ENCODE measurements around the gene OGT. TPM values are rescaled to one million over a fixed set of nuclear protein-coding genes. Genes with fewer than 3 reads are reported as not detected.
A peak's percentile ranks its signal among the peaks of the same experiment; 100 is the strongest.
"Not testable (repeated sequence)": the region's sequence is repeated elsewhere in the genome, so short reads cannot be mapped to it uniquely, and the experiment has no call there.

The OGT gene
- total RNA-seq, 1 donor from 2014 or later = 272 TPM

DNA sequence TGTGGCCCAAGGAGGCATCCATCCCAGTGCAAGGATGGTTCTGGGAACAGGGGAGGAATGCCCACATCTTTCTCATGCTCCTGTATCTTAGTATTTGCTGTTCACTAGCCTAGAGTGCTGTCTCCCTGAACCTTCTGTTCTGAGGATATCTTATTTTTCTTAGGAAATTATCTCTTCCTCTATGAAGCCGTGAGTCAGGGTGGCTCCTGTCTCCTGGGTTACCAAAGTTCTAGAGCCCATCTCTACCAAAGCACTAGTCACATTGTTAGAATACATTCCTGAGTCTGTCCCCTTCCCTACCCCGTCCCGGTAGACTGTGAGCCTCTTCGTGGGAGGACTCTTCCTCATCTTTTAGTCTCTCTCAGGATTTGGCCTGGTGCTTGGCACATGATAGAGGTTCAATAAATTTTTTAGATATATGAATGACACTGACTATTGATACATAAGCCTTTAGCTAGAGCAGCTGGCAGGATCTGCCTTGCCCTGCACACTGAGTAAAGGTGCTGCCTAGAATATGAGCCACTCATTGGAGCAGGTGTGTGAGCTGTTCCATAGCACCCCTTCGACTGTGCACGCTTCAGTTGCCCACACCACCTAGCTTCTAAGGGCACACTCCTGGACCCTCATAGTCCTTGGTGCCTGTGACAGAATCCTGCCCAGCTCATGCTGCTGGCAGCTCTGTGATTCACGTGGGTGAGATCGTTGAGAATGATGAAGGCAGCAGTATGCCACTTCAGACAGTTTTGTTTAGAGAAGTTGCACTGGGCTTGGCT lies 72.1 kb downstream of the OGT start:
- intact Hi-C loops (cut with micrococcal nuclease) = no loop called here
- Mint-ChIP-seq H3K27ac (no peak overlapping the region), H3K4me1 (peaks cover 29% of the 10 kb centered on the region), H3K9me3 (no peaks in the 10 kb centered on the region), H3K27me3 (no peaks in the 10 kb centered on the region), H3K36me3 (ENCODE audit: low read depth) (peaks cover 77% of the 10 kb centered on the region), H3K4me3 (no peak overlapping the region)
- ATAC-seq (ENCODE audit: low read depth) (no peak), DNase-seq (no peak)
- TF ChIP-seq, protein P1, sequence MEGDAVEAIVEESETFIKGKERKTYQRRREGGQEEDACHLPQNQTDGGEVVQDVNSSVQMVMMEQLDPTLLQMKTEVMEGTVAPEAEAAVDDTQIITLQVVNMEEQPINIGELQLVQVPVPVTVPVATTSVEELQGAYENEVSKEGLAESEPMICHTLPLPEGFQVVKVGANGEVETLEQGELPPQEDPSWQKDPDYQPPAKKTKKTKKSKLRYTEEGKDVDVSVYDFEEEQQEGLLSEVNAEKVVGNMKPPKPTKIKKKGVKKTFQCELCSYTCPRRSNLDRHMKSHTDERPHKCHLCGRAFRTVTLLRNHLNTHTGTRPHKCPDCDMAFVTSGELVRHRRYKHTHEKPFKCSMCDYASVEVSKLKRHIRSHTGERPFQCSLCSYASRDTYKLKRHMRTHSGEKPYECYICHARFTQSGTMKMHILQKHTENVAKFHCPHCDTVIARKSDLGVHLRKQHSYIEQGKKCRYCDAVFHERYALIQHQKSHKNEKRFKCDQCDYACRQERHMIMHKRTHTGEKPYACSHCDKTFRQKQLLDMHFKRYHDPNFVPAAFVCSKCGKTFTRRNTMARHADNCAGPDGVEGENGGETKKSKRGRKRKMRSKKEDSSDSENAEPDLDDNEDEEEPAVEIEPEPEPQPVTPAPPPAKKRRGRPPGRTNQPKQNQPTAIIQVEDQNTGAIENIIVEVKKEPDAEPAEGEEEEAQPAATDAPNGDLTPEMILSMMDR (IDR thresholded peaks at IDR 0.05) = no peak
- ChIA-PET CTCF (no interaction called here), POLR2A (no interaction called here)

DNA sequence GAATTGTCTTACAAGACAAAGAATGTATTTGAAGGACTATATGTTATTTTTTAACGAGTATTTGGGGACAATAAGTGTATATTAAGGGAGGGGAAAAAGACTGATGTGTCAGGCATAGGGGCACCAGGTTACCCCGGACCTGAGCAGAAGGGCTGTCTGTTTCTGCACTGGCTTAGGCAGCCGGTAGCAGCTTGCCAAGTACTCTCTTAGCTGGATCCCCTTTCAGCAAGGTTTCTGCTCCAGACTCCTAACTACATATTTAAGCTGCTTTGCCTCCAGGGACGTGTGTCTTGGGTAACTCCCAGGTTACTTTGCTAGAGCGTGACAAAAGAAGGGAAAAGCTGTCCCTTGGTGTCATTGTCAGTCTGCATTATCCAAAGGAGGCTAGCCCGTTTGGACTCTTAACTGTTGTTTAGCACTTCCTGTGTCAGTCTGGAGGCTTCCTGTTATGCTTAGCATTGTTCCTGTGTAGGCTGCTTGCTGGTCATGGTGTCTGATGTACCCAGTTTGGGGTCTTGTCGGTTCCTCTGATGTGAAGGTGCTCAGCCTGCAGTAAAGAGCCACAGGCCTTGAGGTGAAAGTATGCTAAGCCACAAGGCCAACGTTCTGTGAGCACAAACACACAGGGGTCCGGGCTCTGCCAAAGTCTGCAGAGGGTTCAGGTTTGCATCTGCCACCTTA lies 73.8 kb downstream of the OGT start:
- ATAC-seq (ENCODE audit: low read depth) = no peak
- Mint-ChIP-seq H3K36me3 (ENCODE audit: low read depth) (peaks cover 81% of the 10 kb centered on the region), H3K9me3 (no peaks in the 10 kb centered on the region), H3K27ac (no peak overlapping the region), H3K4me3 (no peak overlapping the region), H3K27me3 (no peaks in the 10 kb centered on the region), H3K4me1 (peaks cover 29% of the 10 kb centered on the region)
- CTCF ChIA-PET = no interaction called here
- DNase-seq = no peak
- intact Hi-C loops (cut with micrococcal nuclease) = no loop called here
- POLR2A ChIA-PET = no interaction called here
- TF ChIP-seq, protein P1 (IDR thresholded peaks at IDR 0.05) = no peak

DNA sequence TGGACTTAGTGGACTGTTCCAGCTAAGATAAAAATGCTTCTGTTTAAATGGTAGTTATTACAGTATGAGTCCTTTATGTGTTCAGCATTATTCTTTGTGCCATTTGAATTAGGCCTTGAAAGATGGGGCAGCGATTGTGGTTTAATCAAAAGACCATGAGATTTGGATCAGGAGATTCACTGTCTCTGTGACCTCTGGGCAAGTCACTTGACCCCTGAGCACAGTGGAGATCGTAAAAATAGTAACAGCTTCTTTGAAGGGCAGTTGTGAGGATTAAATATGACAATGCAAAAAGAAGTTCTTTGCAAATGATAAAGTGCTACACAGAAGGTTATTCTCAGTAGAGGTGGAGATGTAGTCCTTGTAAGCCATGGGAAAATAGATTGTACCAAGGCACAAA lies 74.6 kb downstream of the OGT start:
- ChIA-PET CTCF (interaction anchor here (0.6 kb wide), 1 partner anchor 118 kb away, joined by 3 read pairs; no protein-coding TSS in a partner anchor), POLR2A (no interaction called here)
- no peaks in the 10 kb centered on the region for H3K9me3 Mint-ChIP-seq
- no peak overlapping the region for H3K4me3 Mint-ChIP-seq
- peak overlapping the region; percentile 30 for H3K27ac Mint-ChIP-seq
- H3K4me1 Mint-ChIP-seq = peaks cover 29% of the 10 kb centered on the region
- H3K36me3 Mint-ChIP-seq (ENCODE audit: low read depth) = peaks cover 80% of the 10 kb centered on the region
- no peak for ATAC-seq (ENCODE audit: low read depth)
- TF ChIP-seq, protein P1 (IDR thresholded peaks at IDR 0.05) = no peak
- no peak for DNase-seq
- H3K27me3 Mint-ChIP-seq = no peaks in the 10 kb centered on the region
- intact Hi-C loops (cut with micrococcal nuclease) = no loop called here

DNA sequence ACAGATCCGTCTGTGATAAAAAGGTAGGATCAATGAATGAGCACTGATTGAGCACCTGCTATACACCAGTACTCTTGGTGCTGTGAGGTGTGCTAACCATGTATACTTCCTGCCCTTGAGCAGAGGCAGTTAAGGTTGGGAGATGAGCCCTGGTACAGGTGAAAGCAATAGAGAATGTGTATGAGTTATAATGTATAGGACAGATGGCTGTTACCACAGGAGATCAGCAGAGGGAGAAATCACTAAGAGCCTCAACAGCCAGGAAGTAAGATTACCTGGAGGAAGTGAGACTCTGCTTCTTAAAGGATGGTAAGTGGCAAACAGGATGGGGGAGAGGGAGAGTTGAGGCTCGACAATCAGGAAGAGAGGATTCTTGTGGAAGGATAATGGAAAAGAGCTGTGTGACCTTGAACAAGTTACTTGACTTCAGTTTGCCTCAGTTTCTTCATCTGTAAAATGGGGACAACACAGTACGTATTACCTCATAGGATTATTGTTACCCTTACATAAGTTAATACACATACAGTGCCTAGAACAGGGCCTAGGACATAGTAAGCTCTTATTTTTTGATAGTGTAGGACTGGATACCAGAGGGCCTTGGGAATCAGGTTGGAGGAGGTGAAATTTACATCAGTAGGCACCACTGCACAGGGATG lies 76.3 kb downstream of the OGT start:
- no peaks in the 10 kb centered on the region for H3K9me3 Mint-ChIP-seq
- H3K4me1 Mint-ChIP-seq = peaks cover 29% of the 10 kb centered on the region
- H3K36me3 Mint-ChIP-seq (ENCODE audit: low read depth) = peaks cover 78% of the 10 kb centered on the region
- ATAC-seq (ENCODE audit: low read depth) = no peak
- POLR2A ChIA-PET = no interaction called here
- no peak for DNase-seq
- TF ChIP-seq, protein P1 (IDR thresholded peaks at IDR 0.05) = no peak
- no peaks in the 10 kb centered on the region for H3K27me3 Mint-ChIP-seq
- CTCF ChIA-PET = interaction anchor here (0.7 to 1.8 kb wide), 3 partner anchors 10 to 43 kb away, joined by 3 to 9 read pairs (median 5); partner anchors contain the start of gene CXCR3
- intact Hi-C loops (cut with micrococcal nuclease) = loop anchor here (1.0 kb wide), 1 partner anchor 41 kb away; no protein-coding TSS in a partner anchor
- peak overlapping the region; percentile 42 for H3K27ac Mint-ChIP-seq
- no peak overlapping the region for H3K4me3 Mint-ChIP-seq

DNA sequence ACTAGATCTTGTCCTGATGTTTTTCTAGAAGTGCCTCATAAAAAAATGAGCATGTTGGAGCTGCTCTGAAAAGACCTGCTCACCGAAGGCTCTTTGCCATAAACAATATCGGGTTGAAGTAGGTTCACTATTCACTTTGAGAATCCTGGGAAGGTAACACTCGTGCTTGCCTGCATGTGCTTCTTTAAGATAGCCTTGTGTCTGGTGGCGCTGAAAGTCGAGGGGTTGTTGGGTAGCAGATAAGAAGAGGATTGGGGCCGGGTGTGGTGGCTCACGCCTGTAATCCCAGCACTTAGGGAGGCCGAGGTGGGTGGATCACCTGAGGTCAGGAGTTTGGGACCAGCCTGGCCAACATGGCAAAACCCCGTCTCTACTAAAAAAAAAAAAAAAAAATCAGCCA lies 78.8 kb downstream of the OGT start:
- POLR2A ChIA-PET; DNase-seq; H3K27me3 Mint-ChIP-seq; intact Hi-C loops (cut with micrococcal nuclease); CTCF ChIA-PET; H3K4me3 Mint-ChIP-seq; ATAC-seq (ENCODE audit: low read depth); H3K27ac Mint-ChIP-seq; H3K9me3 Mint-ChIP-seq: not testable (repeated sequence)
- Mint-ChIP-seq H3K4me1 (peaks cover 31% of the 10 kb centered on the region), H3K36me3 (ENCODE audit: low read depth) (peaks cover 68% of the 10 kb centered on the region)

Measured in activated B cell treated with CpG ODN at 0.5 μM for 24 hours (primary cell).